BE2C (cell line): ENCODE results near the gene MSL1.

Source experiments
- DNase-seq: peaks from one replicate; pipeline ENCODE4 v3.0.0-alpha.2; 2020
- H3K27me3 ChIP-seq: fragments of 250-450 bp; sonication (Bioruptor Pico); 2 replicates; pipeline ENCODE4 v1.5.1; 2020; ENCODE audit warnings: mild to moderate bottlenecking
- H3K36me3 ChIP-seq: fragments of 250-450 bp; sonication (Bioruptor Pico); 2 replicates; pipeline ENCODE4 v1.5.1; 2020; ENCODE audit warnings: mild to moderate bottlenecking
- H3K4me1 ChIP-seq: fragments of 250-450 bp; sonication (Bioruptor Pico); 2 replicates; pipeline ENCODE4 v1.5.1; 2020
- H3K4me3 ChIP-seq: 2 replicates; pipeline ENCODE4 v1.5.1; 2011; ENCODE audit warnings: low read depth, low read length
- H3K9me3 ChIP-seq: fragments of 250-450 bp; sonication (Bioruptor Pico); 2 replicates; pipeline ENCODE4 v1.5.1; 2020
- CTCF ChIP-seq: IDR thresholded peaks from 2 replicates; pipeline ENCODE4 v1.5.1; 2012; ENCODE audit warnings: mild to moderate bottlenecking, low read depth, low read length

MSL1 gene

GRCh38 chr17:40103071-40103661 is 18.6 kb upstream of the MSL1 start:
- H3K4me1 ChIP-seq = peaks cover 10% of the 10 kb centered on the region
- no peak for DNase-seq
- TF ChIP-seq CTCF = no peak
- H3K4me3 ChIP-seq = no peak overlapping the region
- H3K9me3 ChIP-seq = peaks cover 6% of the 10 kb centered on the region; the same call in 1 of the 2 replicates
- no peaks in the 10 kb centered on the region for H3K27me3 ChIP-seq
- H3K36me3 ChIP-seq = peaks cover under 1% of the 10 kb centered on the region; the same call in 1 of the 2 replicates

DNA sequence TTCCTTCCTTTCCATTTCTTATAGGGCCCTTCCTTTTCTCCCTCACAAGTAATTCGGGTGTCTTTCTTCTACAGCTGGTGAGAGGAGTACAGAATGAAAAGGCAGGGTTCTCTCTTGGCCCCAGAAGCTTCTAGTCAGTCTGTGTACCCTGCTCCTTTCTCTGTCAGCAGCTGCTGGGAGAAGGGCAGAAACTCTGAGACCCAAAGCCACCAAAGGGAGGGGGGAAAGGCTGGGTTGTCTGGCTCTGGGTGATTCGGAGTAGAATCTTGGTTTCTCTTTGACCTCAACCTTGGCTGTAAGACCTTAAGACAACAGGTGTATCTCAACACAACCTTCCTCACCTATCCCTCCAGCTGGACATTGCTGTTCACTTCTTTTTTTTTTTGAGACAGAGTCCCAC is 18.1 kb upstream of the MSL1 start:
- peaks cover 5% of the 10 kb centered on the region for H3K4me1 ChIP-seq
- TF ChIP-seq CTCF = no peak

DNA sequence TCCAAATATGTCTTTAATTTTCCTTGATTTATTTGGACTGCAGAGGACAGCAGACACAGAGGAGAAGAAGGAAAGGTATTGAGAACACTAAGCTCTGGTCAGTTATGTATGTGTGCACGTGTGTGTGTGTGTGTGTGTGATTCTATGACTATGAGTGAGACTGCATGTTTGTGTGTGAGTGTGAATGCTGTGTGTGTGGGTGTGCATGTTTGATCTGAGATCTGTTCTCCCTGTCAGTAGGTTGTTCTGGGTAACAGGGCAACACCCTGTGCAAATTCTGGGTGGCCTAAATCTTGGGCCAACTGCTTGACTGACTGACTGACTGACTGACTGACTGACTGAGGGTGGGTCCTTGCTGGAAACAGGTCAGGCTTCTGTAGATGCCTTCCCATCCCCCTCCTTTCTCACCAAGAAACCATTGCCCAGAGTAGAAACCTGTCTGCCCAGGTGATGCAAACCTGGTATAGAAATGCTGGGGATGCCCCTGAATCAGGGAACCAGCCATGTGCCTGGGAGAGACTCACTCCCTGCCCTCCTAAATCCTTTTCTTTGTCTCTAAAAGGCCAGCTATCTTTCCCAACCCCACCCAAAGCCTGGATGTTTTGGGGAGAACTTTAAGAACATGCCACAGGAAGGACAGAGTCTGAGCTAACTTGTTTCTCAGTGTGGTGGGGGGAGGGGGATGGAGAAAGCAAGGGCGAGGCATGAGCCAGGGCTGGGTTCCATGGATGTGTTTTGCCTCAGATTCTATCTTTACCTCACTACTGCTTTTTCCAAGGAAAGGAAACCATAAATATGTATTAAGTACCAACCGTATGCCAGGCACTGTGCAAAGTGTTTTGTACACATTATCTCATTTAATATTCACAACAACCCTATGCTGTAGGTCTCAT is 16.9 kb upstream of the MSL1 start:
- no peak for DNase-seq
- H3K4me1 ChIP-seq = peaks cover 3% of the 10 kb centered on the region
- no peak overlapping the region for H3K4me3 ChIP-seq
- no peak for TF ChIP-seq CTCF
- no peaks in the 10 kb centered on the region for H3K27me3 ChIP-seq
- H3K36me3 ChIP-seq = no peaks in the 10 kb centered on the region
- peaks cover under 1% of the 10 kb centered on the region; the same call in 1 of the 2 replicates for H3K9me3 ChIP-seq

More for the DNA sequence above, 18.1 kb upstream of the MSL1 start:
- H3K9me3 ChIP-seq = peaks cover 6% of the 10 kb centered on the region; the same call in 1 of the 2 replicates
- DNase-seq = no peak
- no peak overlapping the region for H3K4me3 ChIP-seq
- H3K36me3 ChIP-seq = no peaks in the 10 kb centered on the region
- H3K27me3 ChIP-seq = no peaks in the 10 kb centered on the region

- no peak for TF ChIP-seq CTCF
- Histone ChIP-seq H3K9me3 (no peaks in the 10 kb centered on the region), H3K4me1 (peaks cover 14% of the 10 kb centered on the region), H3K4me3 (no peak overlapping the region), H3K36me3 (no peaks in the 10 kb centered on the region), H3K27me3 (no peaks in the 10 kb centered on the region)
- DNase-seq = no peak
These were observed 15.7 kb upstream of the MSL1 start for GRCh38 chr17:40105861-40106759.

GRCh38 chr17:40106760-40107521 is 14.8 kb upstream of the MSL1 start:
- no peak for DNase-seq
- H3K36me3 ChIP-seq = no peaks in the 10 kb centered on the region
- no peaks in the 10 kb centered on the region for H3K27me3 ChIP-seq
- no peaks in the 10 kb centered on the region for H3K9me3 ChIP-seq
- H3K4me3 ChIP-seq = no peak overlapping the region
- H3K4me1 ChIP-seq = peaks cover 21% of the 10 kb centered on the region
- TF ChIP-seq CTCF = no peak
